ENCODE measurements around the gene HCAR2. TPM values are rescaled to one million over a fixed set of nuclear protein-coding genes. Genes with fewer than 3 reads are reported as not detected.
A peak's percentile ranks its signal among the peaks of the same experiment; 100 is the strongest.

The HCAR2 gene
- total and polyA plus RNA-seq, 2 of the 13 experiments (the other 11 are each of a cell fraction or from before 2014, with no cell fraction given), result 0.09 to 5.6 TPM

DNA sequence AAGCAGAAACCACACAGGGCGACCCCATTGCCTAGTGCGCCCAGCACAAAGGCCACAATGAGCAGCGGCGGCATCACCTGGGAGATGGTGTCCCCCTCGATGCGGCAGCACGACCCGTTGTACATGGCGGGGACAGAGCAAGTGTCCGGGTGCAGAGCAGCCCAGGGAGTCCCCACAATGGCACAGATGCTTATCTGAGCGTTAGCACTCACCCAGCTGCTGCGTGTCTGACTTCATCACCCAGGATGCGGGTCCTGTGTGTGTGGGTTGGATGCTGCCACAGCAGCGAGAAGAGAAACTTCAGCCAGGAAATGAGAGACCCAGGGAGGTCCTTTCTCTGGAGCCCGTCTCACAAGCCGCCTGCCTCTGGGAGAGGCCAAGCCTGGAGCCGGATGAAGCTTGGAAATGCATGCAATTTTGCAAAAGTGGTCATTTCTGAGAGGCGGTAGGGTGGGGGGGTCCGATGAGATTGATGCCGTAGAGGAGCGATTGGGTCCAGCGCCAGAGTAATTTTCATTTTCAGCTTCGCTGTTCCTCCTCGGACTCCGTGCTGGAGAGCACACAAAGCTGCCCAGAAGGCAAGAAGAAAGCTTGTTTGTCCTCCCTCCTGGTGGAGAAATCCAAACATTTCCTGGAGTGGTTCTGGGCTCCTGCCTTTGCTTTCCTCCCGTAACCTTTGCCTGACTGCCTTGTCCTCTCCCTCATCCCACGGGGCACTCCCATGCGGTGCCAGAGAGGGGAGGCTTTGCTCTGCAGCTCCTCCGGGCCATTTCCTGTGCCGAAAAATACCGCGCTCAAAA, 27.3 kb upstream of the HCAR2 start, which contains the start of gene HCAR1 (continued):
- TF ChIP-seq, protein P1, sequence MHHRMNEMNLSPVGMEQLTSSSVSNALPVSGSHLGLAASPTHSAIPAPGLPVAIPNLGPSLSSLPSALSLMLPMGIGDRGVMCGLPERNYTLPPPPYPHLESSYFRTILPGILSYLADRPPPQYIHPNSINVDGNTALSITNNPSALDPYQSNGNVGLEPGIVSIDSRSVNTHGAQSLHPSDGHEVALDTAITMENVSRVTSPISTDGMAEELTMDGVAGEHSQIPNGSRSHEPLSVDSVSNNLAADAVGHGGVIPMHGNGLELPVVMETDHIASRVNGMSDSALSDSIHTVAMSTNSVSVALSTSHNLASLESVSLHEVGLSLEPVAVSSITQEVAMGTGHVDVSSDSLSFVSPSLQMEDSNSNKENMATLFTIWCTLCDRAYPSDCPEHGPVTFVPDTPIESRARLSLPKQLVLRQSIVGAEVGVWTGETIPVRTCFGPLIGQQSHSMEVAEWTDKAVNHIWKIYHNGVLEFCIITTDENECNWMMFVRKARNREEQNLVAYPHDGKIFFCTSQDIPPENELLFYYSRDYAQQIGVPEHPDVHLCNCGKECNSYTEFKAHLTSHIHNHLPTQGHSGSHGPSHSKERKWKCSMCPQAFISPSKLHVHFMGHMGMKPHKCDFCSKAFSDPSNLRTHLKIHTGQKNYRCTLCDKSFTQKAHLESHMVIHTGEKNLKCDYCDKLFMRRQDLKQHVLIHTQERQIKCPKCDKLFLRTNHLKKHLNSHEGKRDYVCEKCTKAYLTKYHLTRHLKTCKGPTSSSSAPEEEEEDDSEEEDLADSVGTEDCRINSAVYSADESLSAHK (CRISPR knock-in tag; IDR thresholded peaks at IDR 0.05; ENCODE audit: borderline replicate concordance), result no peak
- TF ChIP-seq KDM2A (CRISPR knock-in tag; IDR thresholded peaks at IDR 0.05; ENCODE audit: borderline replicate concordance, low read depth) (peak; percentile 55; the same call in 1 of the 2 replicates), ZNF552 (CRISPR knock-in tag; IDR thresholded peaks at IDR 0.05; ENCODE audit: borderline replicate concordance) (no peak), EEA1 (CRISPR knock-in tag; IDR thresholded peaks at IDR 0.05; ENCODE audit: borderline replicate concordance) (no peak), TRIM24 (CRISPR knock-in tag; IDR thresholded peaks at IDR 0.05) (no peak), ZNF24 (IDR thresholded peaks at IDR 0.05) (no peak), PHF8 (CRISPR knock-in tag; IDR thresholded peaks at IDR 0.05) (no peak), DNMT3B (CRISPR knock-in tag; conservative IDR thresholded peaks at IDR 0.05) (no peak), ARID2 (CRISPR knock-in tag; IDR thresholded peaks at IDR 0.05; ENCODE audit: borderline replicate concordance) (no peak), SP1 (IDR thresholded peaks at IDR 0.05) (no peak), SP1 (CRISPR knock-in tag; IDR thresholded peaks at IDR 0.05) (no peak), ZNF253 (CRISPR knock-in tag; IDR thresholded peaks at IDR 0.05; ENCODE audit: borderline replicate concordance) (no peak), ARNTL (CRISPR knock-in tag; IDR thresholded peaks at IDR 0.05) (no peak)
- TF ChIP-seq, protein P2, sequence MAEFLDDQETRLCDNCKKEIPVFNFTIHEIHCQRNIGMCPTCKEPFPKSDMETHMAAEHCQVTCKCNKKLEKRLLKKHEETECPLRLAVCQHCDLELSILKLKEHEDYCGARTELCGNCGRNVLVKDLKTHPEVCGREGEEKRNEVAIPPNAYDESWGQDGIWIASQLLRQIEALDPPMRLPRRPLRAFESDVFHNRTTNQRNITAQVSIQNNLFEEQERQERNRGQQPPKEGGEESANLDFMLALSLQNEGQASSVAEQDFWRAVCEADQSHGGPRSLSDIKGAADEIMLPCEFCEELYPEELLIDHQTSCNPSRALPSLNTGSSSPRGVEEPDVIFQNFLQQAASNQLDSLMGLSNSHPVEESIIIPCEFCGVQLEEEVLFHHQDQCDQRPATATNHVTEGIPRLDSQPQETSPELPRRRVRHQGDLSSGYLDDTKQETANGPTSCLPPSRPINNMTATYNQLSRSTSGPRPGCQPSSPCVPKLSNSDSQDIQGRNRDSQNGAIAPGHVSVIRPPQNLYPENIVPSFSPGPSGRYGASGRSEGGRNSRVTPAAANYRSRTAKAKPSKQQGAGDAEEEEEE (CRISPR knock-in tag; IDR thresholded peaks at IDR 0.05; ENCODE audit: borderline replicate concordance), result no peak
- TF ChIP-seq, protein P3, sequence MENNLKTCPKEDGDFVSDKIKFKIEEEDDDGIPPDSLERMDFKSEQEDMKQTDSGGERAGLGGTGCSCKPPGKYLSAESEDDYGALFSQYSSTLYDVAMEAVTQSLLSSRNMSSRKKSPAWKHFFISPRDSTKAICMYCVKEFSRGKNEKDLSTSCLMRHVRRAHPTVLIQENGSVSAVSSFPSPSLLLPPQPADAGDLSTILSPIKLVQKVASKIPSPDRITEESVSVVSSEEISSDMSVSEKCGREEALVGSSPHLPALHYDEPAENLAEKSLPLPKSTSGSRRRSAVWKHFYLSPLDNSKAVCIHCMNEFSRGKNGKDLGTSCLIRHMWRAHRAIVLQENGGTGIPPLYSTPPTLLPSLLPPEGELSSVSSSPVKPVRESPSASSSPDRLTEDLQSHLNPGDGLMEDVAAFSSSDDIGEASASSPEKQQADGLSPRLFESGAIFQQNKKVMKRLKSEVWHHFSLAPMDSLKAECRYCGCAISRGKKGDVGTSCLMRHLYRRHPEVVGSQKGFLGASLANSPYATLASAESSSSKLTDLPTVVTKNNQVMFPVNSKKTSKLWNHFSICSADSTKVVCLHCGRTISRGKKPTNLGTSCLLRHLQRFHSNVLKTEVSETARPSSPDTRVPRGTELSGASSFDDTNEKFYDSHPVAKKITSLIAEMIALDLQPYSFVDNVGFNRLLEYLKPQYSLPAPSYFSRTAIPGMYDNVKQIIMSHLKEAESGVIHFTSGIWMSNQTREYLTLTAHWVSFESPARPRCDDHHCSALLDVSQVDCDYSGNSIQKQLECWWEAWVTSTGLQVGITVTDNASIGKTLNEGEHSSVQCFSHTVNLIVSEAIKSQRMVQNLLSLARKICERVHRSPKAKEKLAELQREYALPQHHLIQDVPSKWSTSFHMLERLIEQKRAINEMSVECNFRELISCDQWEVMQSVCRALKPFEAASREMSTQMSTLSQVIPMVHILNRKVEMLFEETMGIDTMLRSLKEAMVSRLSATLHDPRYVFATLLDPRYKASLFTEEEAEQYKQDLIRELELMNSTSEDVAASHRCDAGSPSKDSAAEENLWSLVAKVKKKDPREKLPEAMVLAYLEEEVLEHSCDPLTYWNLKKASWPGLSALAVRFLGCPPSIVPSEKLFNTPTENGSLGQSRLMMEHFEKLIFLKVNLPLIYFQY (CRISPR knock-in tag; IDR thresholded peaks at IDR 0.05; ENCODE audit: borderline replicate concordance), result no peak
- TF ChIP-seq, protein P4, sequence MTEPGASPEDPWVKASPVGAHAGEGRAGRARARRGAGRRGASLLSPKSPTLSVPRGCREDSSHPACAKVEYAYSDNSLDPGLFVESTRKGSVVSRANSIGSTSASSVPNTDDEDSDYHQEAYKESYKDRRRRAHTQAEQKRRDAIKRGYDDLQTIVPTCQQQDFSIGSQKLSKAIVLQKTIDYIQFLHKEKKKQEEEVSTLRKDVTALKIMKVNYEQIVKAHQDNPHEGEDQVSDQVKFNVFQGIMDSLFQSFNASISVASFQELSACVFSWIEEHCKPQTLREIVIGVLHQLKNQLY (CRISPR knock-in tag; IDR thresholded peaks at IDR 0.05), result no peak
- TF ChIP-seq, protein P5, sequence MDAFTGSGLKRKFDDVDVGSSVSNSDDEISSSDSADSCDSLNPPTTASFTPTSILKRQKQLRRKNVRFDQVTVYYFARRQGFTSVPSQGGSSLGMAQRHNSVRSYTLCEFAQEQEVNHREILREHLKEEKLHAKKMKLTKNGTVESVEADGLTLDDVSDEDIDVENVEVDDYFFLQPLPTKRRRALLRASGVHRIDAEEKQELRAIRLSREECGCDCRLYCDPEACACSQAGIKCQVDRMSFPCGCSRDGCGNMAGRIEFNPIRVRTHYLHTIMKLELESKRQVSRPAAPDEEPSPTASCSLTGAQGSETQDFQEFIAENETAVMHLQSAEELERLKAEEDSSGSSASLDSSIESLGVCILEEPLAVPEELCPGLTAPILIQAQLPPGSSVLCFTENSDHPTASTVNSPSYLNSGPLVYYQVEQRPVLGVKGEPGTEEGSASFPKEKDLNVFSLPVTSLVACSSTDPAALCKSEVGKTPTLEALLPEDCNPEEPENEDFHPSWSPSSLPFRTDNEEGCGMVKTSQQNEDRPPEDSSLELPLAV (CRISPR knock-in tag; conservative IDR thresholded peaks at IDR 0.05; ENCODE audit: low read depth), result no peak
- TF ChIP-seq, protein P6, sequence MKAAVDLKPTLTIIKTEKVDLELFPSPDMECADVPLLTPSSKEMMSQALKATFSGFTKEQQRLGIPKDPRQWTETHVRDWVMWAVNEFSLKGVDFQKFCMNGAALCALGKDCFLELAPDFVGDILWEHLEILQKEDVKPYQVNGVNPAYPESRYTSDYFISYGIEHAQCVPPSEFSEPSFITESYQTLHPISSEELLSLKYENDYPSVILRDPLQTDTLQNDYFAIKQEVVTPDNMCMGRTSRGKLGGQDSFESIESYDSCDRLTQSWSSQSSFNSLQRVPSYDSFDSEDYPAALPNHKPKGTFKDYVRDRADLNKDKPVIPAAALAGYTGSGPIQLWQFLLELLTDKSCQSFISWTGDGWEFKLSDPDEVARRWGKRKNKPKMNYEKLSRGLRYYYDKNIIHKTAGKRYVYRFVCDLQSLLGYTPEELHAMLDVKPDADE (CRISPR knock-in tag; IDR thresholded peaks at IDR 0.05), result no peak
